ENCODE measurements around the gene MASP2. TPM values are rescaled to one million over a fixed set of nuclear protein-coding genes. Genes with fewer than 3 reads are reported as not detected.
"Not testable (repeated sequence)": the region's sequence is repeated elsewhere in the genome, so short reads cannot be mapped to it uniquely, and the experiment has no call there.

Gene MASP2
- total and polyA plus RNA-seq, 9 of the 15 experiments (the other 6 are each of a cell fraction or from before 2014, with no cell fraction given) = 0.01 to 0.23 (median 0.06) TPM; not detected in 3

DNA sequence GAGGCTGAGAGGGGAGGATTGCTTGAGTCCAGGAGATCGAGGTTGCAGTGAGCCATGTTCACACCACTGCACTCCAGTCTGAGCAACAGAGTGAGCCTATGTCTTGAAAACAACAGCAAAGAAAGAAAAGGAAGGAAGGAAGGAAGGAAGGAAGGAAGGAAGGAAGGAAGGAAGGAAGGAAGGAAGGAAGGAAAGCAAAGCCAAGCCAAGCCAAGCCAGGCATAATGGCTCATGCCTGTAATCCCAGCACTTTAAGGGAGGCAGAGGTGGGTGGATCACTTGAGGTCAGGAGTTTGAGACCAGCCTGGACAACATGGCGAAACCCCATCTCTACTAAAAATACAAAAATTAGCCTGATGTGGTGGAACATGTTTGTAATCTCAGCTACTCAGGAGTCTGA lies 55.0 kb downstream of the MASP2 start:
- FAIRE-seq; H3K9me3 ChIP-seq (replicated peaks; ENCODE audit: control insufficient read depth, insufficient read depth, low read depth, low read length); intact Hi-C loops (cut with micrococcal nuclease); H3K4me2 ChIP-seq (ENCODE audit: insufficient read depth, low read length); H3K79me2 ChIP-seq (ENCODE audit: control insufficient read depth, insufficient read depth, low read length); in situ Hi-C loops (cut with MboI); DNase-seq (ENCODE audit: extremely low read depth in 1 of 4, low spot score in 3 of 4); H3K27ac ChIP-seq (ENCODE audit: extremely low read depth, low read depth, low read length); H4K20me1 ChIP-seq (replicated peaks; ENCODE audit: control insufficient read depth, insufficient read depth, low read length); H3K9me1 ChIP-seq (ENCODE audit: control insufficient read depth, insufficient read depth, low read length); H2AFZ ChIP-seq (ENCODE audit: low read depth, low read length); H3K36me3 ChIP-seq (ENCODE audit: control insufficient read depth, insufficient read depth, low read length); H3K4me1 ChIP-seq (replicated peaks in 1 of 2; ENCODE audit: control insufficient read depth in 2 of 2, insufficient read depth in 2 of 2, low read length in 2 of 2); CTCF ChIA-PET (ENCODE audit: low intra/inter-chr PET ratio); H3K4me3 ChIP-seq; ATAC-seq; H3K9ac ChIP-seq (ENCODE audit: insufficient read depth in 1 of 2, low read depth in 2 of 2, low read length in 2 of 2); BruUV-seq (replicated peaks): not testable (repeated sequence)
- POLR2A ChIA-PET = interaction anchor here (1.5 kb wide), 1 partner anchor 10 kb away, joined by 3 read pairs; a partner anchor contains a TSS
- H3K27me3 ChIP-seq (ENCODE audit: control insufficient read depth in 2 of 2, insufficient read depth in 2 of 2, low read length in 2 of 2) = peaks cover 27 to 59% of the 10 kb centered on the region in 2 experiments; a peak in 4 of 5 replicates
- 3% methylated on average over 2 of the region's 2 CpGs for WGBS (ENCODE audit: insufficient coverage, low coverage, missing lambda C conversion rate)

DNA sequence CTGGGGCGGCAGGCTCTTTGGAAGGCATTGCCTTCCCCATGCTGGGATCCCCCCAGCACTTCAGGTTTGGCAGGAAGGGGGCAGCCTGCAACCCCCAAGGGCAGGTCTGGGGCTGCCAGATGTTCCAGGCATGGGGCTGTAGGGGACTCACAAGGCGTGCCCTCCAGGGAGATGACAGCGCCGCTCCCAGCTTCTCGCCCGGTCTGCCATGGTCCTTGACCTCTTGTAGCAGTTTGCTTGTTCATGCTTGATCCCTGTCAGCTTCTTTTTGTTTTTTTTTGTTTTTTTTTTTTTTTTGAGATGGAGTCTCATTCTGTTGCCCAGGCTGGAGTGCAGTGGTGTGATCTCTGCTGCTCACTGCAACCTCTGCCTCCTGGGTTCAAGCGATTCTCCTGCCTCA lies 56.2 kb downstream of the MASP2 start:
- CTCF ChIA-PET (ENCODE audit: low intra/inter-chr PET ratio) = no interaction called here
- in situ Hi-C loops (cut with MboI) (no loop called here), intact Hi-C loops (cut with micrococcal nuclease) (no loop called here)
- 23% methylated on average over 7 of the region's 7 CpGs for WGBS (ENCODE audit: insufficient coverage, low coverage, missing lambda C conversion rate)
- no peak for FAIRE-seq
- Histone ChIP-seq H3K27ac (ENCODE audit: extremely low read depth, low read depth, low read length) (no peak overlapping the region), H3K36me3 (ENCODE audit: control insufficient read depth, insufficient read depth, low read length) (no peaks in the 10 kb centered on the region), H2AFZ (ENCODE audit: low read depth, low read length) (no peak overlapping the region), H3K9me3 (replicated peaks; ENCODE audit: control insufficient read depth, insufficient read depth, low read depth, low read length) (no peaks in the 10 kb centered on the region), H3K4me3 (no peak overlapping the region), H3K4me1 (replicated peaks in 1 of 2; ENCODE audit: control insufficient read depth in 2 of 2, insufficient read depth in 2 of 2, low read length in 2 of 2) (peaks cover 2 to 3% of the 10 kb centered on the region in 2 experiments; a peak in 2 of 5 replicates), H3K79me2 (ENCODE audit: control insufficient read depth, insufficient read depth, low read length) (no peaks in the 10 kb centered on the region), H4K20me1 (replicated peaks; ENCODE audit: control insufficient read depth, insufficient read depth, low read length) (no peaks in the 10 kb centered on the region; the same call in 1 of the 2 replicates), H3K4me2 (ENCODE audit: insufficient read depth, low read length) (no peak overlapping the region), H3K9ac (ENCODE audit: insufficient read depth in 1 of 2, low read depth in 2 of 2, low read length in 2 of 2) (peak overlapping the region in 1 of 2 experiments; percentile 58; a peak in 1 of 4 replicates), H3K27me3 (ENCODE audit: control insufficient read depth in 2 of 2, insufficient read depth in 2 of 2, low read length in 2 of 2) (peaks cover 32 to 64% of the 10 kb centered on the region in 2 experiments; a peak in 4 of 5 replicates), H3K9me1 (ENCODE audit: control insufficient read depth, insufficient read depth, low read length) (no peaks in the 10 kb centered on the region)
- no peak; the same call in 2 of the 3 replicates for ATAC-seq
- DNase-seq (ENCODE audit: extremely low read depth in 1 of 4, low spot score in 3 of 4) = no peak
- TF ChIP-seq RAD51 (IDR thresholded peaks at IDR 0.05; ENCODE audit: borderline replicate concordance, low read depth) (no peak), CSDE1 (IDR thresholded peaks at IDR 0.05) (no peak), ZNF408 (CRISPR knock-in tag; IDR thresholded peaks at IDR 0.05; ENCODE audit: low read depth) (no peak), SMARCB1 (IDR thresholded peaks at IDR 0.05; ENCODE audit: insufficient read length, low read depth) (no peak), OTX1 (CRISPR knock-in tag; IDR thresholded peaks at IDR 0.05) (no peak), ZNF212 (CRISPR knock-in tag; IDR thresholded peaks at IDR 0.05) (no peak), ZNF384 (IDR thresholded peaks at IDR 0.05; ENCODE audit: low read depth, low read length) (no peak), NFIC (IDR thresholded peaks at IDR 0.05) (no peak), MYBL2 (IDR thresholded peaks at IDR 0.05; ENCODE audit: low read depth) (no peak), MYBL2 (CRISPR knock-in tag; IDR thresholded peaks at IDR 0.05; ENCODE audit: borderline replicate concordance) (no peak), XRCC3 (IDR thresholded peaks at IDR 0.05) (no peak), RBBP5 (IDR thresholded peaks at IDR 0.05; ENCODE audit: borderline replicate concordance, insufficient read depth, low read length, poor library complexity, severe bottlenecking) (no peak), TARDBP (IDR thresholded peaks at IDR 0.05) (no peak)
- POLR2A ChIA-PET = interaction anchor here (0.8 to 1.1 kb wide), 2 partner anchors 8 to 21 kb away, joined by 3 to 4 read pairs; partner anchors contain the start of gene TARDBP
- no TSS peak for BruUV-seq (replicated peaks)
